Measurements from ENCODE around the gene BIK.

Gene BIK

GRCh38 chr22:43151251-43152002, 40.9 kb downstream of the BIK start, which contains the start of gene TSPO:
Gene TSPO (plus strand): TSS chr22:43151559. CDS start chr22:43159239, 7,680 bp downstream.
- Histone ChIP-seq H3K36me3 (ENCODE audit: insufficient read depth, low read length) (no peaks in the 10 kb centered on the region), H2AFZ (ENCODE audit: low read depth, low read length) (peak within 1 kb of the TSS; percentile 36; the same call in 1 of the 2 replicates), H3K9ac (ENCODE audit: low read depth, low read length) (peak within 1 kb of the TSS; percentile 41; the same call in 1 of the 2 replicates), H3K4me2 (ENCODE audit: insufficient read depth, low read length) (peak within 1 kb of the TSS; percentile 59), H4K20me1 (ENCODE audit: insufficient read depth, low read length) (peaks cover 5% of the 10 kb centered on the region), H3K4me1 (ENCODE audit: insufficient read depth, low read length) (peaks cover 19% of the 10 kb centered on the region), H3K27me3 (ENCODE audit: insufficient read depth, low read length, poor library complexity) (peaks cover 27% of the 10 kb centered on the region), H3K9me3 (ENCODE audit: insufficient read depth, low read length, severe bottlenecking) (no peaks in the 10 kb centered on the region), H3K4me3 (ENCODE audit: low read depth in 1 of 2, low read length in 2 of 2) (peak within 1 kb of the TSS in 1 of 2 experiments; percentile 48; a peak in 2 of 4 replicates), H3K27ac (ENCODE audit: low read length) (no peak within 1 kb of the TSS), H3K79me2 (ENCODE audit: insufficient read depth, low read length) (no peaks in the 10 kb centered on the region)
- no peak for TF ChIP-seq EZH2 (IDR thresholded peaks at IDR 0.05; ENCODE audit: borderline replicate concordance, low read depth, low read length, severe bottlenecking)
- no peak for TF ChIP-seq CTCF (IDR thresholded peaks at IDR 0.05; ENCODE audit: borderline replicate concordance, extremely low read depth, low read length, poor library complexity, severe bottlenecking)
- DNase-seq, result peak; percentile 32
- ATAC-seq (ENCODE audit: insufficient read depth, low read depth), result peak; percentile 40; the same call in 2 of the 3 replicates

DNA sequence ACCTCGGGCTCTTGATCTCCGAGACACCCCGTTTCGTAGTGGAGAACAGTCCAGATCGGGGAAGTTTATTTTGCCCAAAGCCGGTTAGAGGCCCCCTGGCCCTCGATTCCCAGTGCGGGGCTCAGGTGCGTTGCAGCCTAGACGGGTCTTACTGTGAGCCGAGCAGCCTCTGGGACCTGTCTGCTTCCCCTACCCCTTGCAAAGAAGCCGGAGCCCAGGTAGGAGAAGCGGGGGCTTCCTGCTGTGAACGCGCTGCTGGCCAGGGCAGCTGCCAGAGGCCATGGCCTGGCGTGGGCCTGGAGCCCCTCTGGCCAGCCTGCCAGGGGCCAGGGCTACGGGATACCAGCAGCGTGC, 41.4 kb downstream of the BIK start:
- TF ChIP-seq CTCF (IDR thresholded peaks at IDR 0.05; ENCODE audit: borderline replicate concordance, extremely low read depth, low read length, poor library complexity, severe bottlenecking) (no peak), EZH2 (IDR thresholded peaks at IDR 0.05; ENCODE audit: borderline replicate concordance, low read depth, low read length, severe bottlenecking) (peak; percentile 95)
- ATAC-seq (ENCODE audit: insufficient read depth, low read depth) (peak; percentile 48), DNase-seq (no peak)
- Histone ChIP-seq H4K20me1 (ENCODE audit: insufficient read depth, low read length) (peaks cover 5% of the 10 kb centered on the region), H3K9ac (ENCODE audit: low read depth, low read length) (peak overlapping the region; percentile 41; the same call in 1 of the 2 replicates), H3K4me1 (ENCODE audit: insufficient read depth, low read length) (peaks cover 19% of the 10 kb centered on the region), H3K27ac (ENCODE audit: low read length) (no peak overlapping the region), H3K4me3 (ENCODE audit: low read depth in 1 of 2, low read length in 2 of 2) (peak overlapping the region in 1 of 2 experiments; percentile 48; a peak in 2 of 4 replicates), H3K79me2 (ENCODE audit: insufficient read depth, low read length) (no peaks in the 10 kb centered on the region), H3K36me3 (ENCODE audit: insufficient read depth, low read length) (no peaks in the 10 kb centered on the region), H3K27me3 (ENCODE audit: insufficient read depth, low read length, poor library complexity) (peaks cover 27% of the 10 kb centered on the region), H3K9me3 (ENCODE audit: insufficient read depth, low read length, severe bottlenecking) (no peaks in the 10 kb centered on the region), H2AFZ (ENCODE audit: low read depth, low read length) (peak overlapping the region; percentile 36; the same call in 1 of the 2 replicates), H3K4me2 (ENCODE audit: insufficient read depth, low read length) (peak overlapping the region; percentile 59)

- peak; percentile 52 for DNase-seq
- peak overlapping the region; percentile 36; the same call in 1 of the 2 replicates for H2AFZ ChIP-seq (ENCODE audit: low read depth, low read length)
- no peaks in the 10 kb centered on the region for H3K36me3 ChIP-seq (ENCODE audit: insufficient read depth, low read length)
- H3K4me2 ChIP-seq (ENCODE audit: insufficient read depth, low read length), result peak overlapping the region; percentile 59
- peaks cover 5% of the 10 kb centered on the region for H4K20me1 ChIP-seq (ENCODE audit: insufficient read depth, low read length)
- peaks cover 27% of the 10 kb centered on the region for H3K27me3 ChIP-seq (ENCODE audit: insufficient read depth, low read length, poor library complexity)
- no peak overlapping the region for H3K27ac ChIP-seq (ENCODE audit: low read length)
- H3K4me1 ChIP-seq (ENCODE audit: insufficient read depth, low read length), result peaks cover 19% of the 10 kb centered on the region
- H3K79me2 ChIP-seq (ENCODE audit: insufficient read depth, low read length), result no peaks in the 10 kb centered on the region
- ATAC-seq (ENCODE audit: insufficient read depth, low read depth), result peak; percentile 86
- H3K9ac ChIP-seq (ENCODE audit: low read depth, low read length), result peak overlapping the region; percentile 41; the same call in 1 of the 2 replicates
- H3K9me3 ChIP-seq (ENCODE audit: insufficient read depth, low read length, severe bottlenecking), result no peaks in the 10 kb centered on the region
- peak overlapping the region in 1 of 2 experiments; percentile 48; a peak in 2 of 4 replicates for H3K4me3 ChIP-seq (ENCODE audit: low read depth in 1 of 2, low read length in 2 of 2)
- TF ChIP-seq CTCF (IDR thresholded peaks at IDR 0.05; ENCODE audit: borderline replicate concordance, extremely low read depth, low read length, poor library complexity, severe bottlenecking) (no peak), EZH2 (IDR thresholded peaks at IDR 0.05; ENCODE audit: borderline replicate concordance, low read depth, low read length, severe bottlenecking) (no peak)
Measured at GRCh38 chr22:43152357-43153071, 42.0 kb downstream of the BIK start.

All from DND-41 (cell line).